HCT116 (cell line): Measurements from ENCODE around the gene THUMPD3. TPM values are rescaled to one million over a fixed set of nuclear protein-coding genes. Genes with fewer than 3 reads are reported as not detected.

Source experiments
- ATAC-seq: fragments of 200-7000 bp; cut with Tn5 transposase; 2 replicates; pipeline ENCODE4 v1.9.1; 2020; ENCODE audit warnings: mild to moderate bottlenecking, moderate library complexity
- BruUV-seq: library from RNA; stranded (reverse); fragments of 400-500 nt; replicated peaks from 2 replicates; lab custom pipeline; 2021; lab: Mats Ljungman, UMichigan
- CTCF ChIA-PET: fragments of 300-600 bp; sonication (Branson Sonifier 250); formaldehyde crosslinking; loops from one replicate; lab custom pipeline; 2021; ENCODE audit warnings: antibody characterized with exemption; lab: Charles Lee
- POLR2A ChIA-PET: fragments of 300-600, 350-600 bp; sonication (Branson Sonifier 250); formaldehyde crosslinking; loops from one replicate; lab custom pipeline; 2021; ENCODE audit warnings: antibody characterized with exemption; lab: Charles Lee
- RAD21 ChIA-PET, 2 experiments: fragments of 300-600 bp; sonication (Branson Sonifier 250); formaldehyde crosslinking; loops; one replicate each; lab custom pipeline; 2023; ENCODE audit warnings: low total read pairs in 2 of 2; ENCODE audit not compliant: uncharacterized antibody in 2 of 2, unreplicated experiment in 2 of 2, low non-redundant PET in 1 of 2; lab: Charles Lee
- DNase-seq: peaks from one replicate; pipeline ENCODE4 v3.0.0-alpha.2; 2010; ENCODE audit warnings: low read depth, low spot score
- H2AFZ ChIP-seq: fragments of 200-600 bp; shearing (Covaris generic), sonication (generic); 2 replicates; pipeline ENCODE4 v1.6.1; 2017; ENCODE audit warnings: low read depth, mixed run types, mixed read lengths, antibody characterized with exemption, low read length; ENCODE audit not compliant: poor library complexity, severe bottlenecking
- H3K27ac ChIP-seq: 2 replicates; pipeline ENCODE4 v1.5.1; 2012; ENCODE audit warnings: low read depth, low read length
- H3K27me3 ChIP-seq: fragments of 200-600 bp; sonication (generic); 2 replicates; pipeline ENCODE4 v1.6.1; 2016; ENCODE audit warnings: mixed run types, low read length, mixed read lengths; ENCODE audit not compliant: insufficient read depth
- H3K36me3 ChIP-seq, 2 experiments: fragments of 200-500 bp in 1 of 2; fragments of 200-600 bp in 1 of 2; sonication (Bioruptor generic) in 1 of 2; sonication (generic) in 1 of 2; 2 replicates each; pipeline versions ENCODE4 v1.5.1 to v1.6.1; 2014 to 2016; ENCODE audit warnings: low read length in 2 of 2, inconsistent platforms in 1 of 2, mixed read lengths in 1 of 2, mixed run types in 1 of 2; ENCODE audit not compliant: insufficient read depth in 2 of 2, control insufficient read depth in 1 of 2
- H3K4me1 ChIP-seq, 2 experiments: fragments of 200-600 bp in 1 of 2; sonication (generic) in 1 of 2; 2 replicates each; pipeline versions ENCODE4 v1.5.1 to v1.6.1; 2012 to 2017; ENCODE audit warnings: low read length in 2 of 2, inconsistent platforms in 1 of 2, mild to moderate bottlenecking in 1 of 2, mixed read lengths in 1 of 2, mixed run types in 1 of 2, moderate library complexity in 1 of 2; ENCODE audit not compliant: insufficient read depth in 2 of 2, control insufficient read depth in 1 of 2
- H3K4me2 ChIP-seq: fragments of 200-600 bp; sonication (generic); 2 replicates; pipeline ENCODE4 v1.6.1; 2017; ENCODE audit warnings: mixed run types, low read length, mixed read lengths
- H3K4me3 ChIP-seq, 2 experiments: fragments of 200-600 bp in 1 of 2; sonication (generic) in 1 of 2; replicated peaks in 1 of 2; 2 replicates each; pipeline ENCODE4 v1.5.1; 2011 to 2016; ENCODE audit warnings: low read length in 2 of 2, control low read depth in 1 of 2, low read depth in 1 of 2, mild to moderate bottlenecking in 1 of 2, mixed read lengths in 1 of 2, mixed run types in 1 of 2
- H3K79me2 ChIP-seq: fragments of 200-600 bp; sonication (generic); 2 replicates; pipeline ENCODE4 v1.6.1; 2017; ENCODE audit warnings: mild to moderate bottlenecking, mixed run types, low read length, moderate library complexity, mixed read lengths; ENCODE audit not compliant: insufficient read depth
- H3K9ac ChIP-seq: fragments of 200-600 bp; sonication (generic); 2 replicates; pipeline ENCODE4 v1.6.1; 2016; ENCODE audit warnings: low read length, mixed read lengths
- H3K9me2 ChIP-seq: fragments of 200-600 bp; sonication (generic), shearing (Covaris generic); 2 replicates; pipeline ENCODE4 v1.6.1; 2017; ENCODE audit warnings: mixed run types, mild to moderate bottlenecking, moderate library complexity; ENCODE audit not compliant: insufficient read depth
- H3K9me3 ChIP-seq, 2 experiments: fragments of 200-500 bp in 1 of 2; fragments of 200-600 bp in 1 of 2; sonication (Bioruptor generic) in 1 of 2; sonication (generic) in 1 of 2; 2 replicates each; pipeline ENCODE4 v1.6.1; 2014 to 2017; ENCODE audit warnings: low read length in 2 of 2, mixed read lengths in 2 of 2, inconsistent platforms in 1 of 2, low read depth in 1 of 2, mild to moderate bottlenecking in 1 of 2, mixed run types in 1 of 2, moderate library complexity in 1 of 2; ENCODE audit not compliant: control insufficient read depth in 1 of 2, insufficient read depth in 1 of 2
- H4K20me1 ChIP-seq: fragments of 200-600 bp; sonication (generic), shearing (Covaris generic); 2 replicates; pipeline ENCODE4 v1.6.1; 2017; ENCODE audit warnings: mixed run types, mild to moderate bottlenecking, moderate library complexity; ENCODE audit not compliant: insufficient read depth
- CBX3 ChIP-seq: IDR thresholded peaks from 2 replicates; pipeline ENCODE4 v1.6.1; 2012; ENCODE audit warnings: low read depth
- ELF1 ChIP-seq: IDR thresholded peaks from 2 replicates; pipeline ENCODE4 v1.6.1; 2012; ENCODE audit warnings: low read depth, borderline replicate concordance
- RAD21 ChIP-seq: IDR thresholded peaks from 2 replicates; pipeline ENCODE4 v1.6.1; 2012; ENCODE audit warnings: low read depth, mild to moderate bottlenecking
- YY1 ChIP-seq: IDR thresholded peaks from 2 replicates; pipeline ENCODE4 v1.6.1; 2011; ENCODE audit warnings: low read length, low read depth, moderate library complexity, mild to moderate bottlenecking; ENCODE audit not compliant: insufficient replicate concordance; ENCODE audit errors: extremely low read depth
- ZNF274 ChIP-seq: fragments of 200-500 bp; sonication (Bioruptor generic); IDR thresholded peaks from 2 replicates; pipeline ENCODE4 v1.6.1; 2014; ENCODE audit warnings: mild to moderate bottlenecking, low read depth, low read length, inconsistent platforms
- intact Hi-C: fragments of 100-400 bp; cut with micrococcal nuclease; formaldehyde crosslinking; loops from 2 replicates; pipeline ENCODE4 v1.10.0; 2022
- total RNA-seq: library from RNA; stranded (reverse); gene quantifications from one replicate; pipeline ENCODE4 v1.2.1, GENCODE V29; 2021; ENCODE audit not compliant: unreplicated experiment
- TF ChIP-seq, protein P1 (sequence below): IDR thresholded peaks from 2 replicates; pipeline ENCODE4 v1.6.1; 2012; ENCODE audit warnings: low read depth
- TF ChIP-seq, protein P2 (sequence below): IDR thresholded peaks from 2 replicates; pipeline ENCODE4 v1.6.1; 2012

THUMPD3 gene
- total RNA-seq, 1 experiment from 2014 or later: 79.5 TPM

DNA sequence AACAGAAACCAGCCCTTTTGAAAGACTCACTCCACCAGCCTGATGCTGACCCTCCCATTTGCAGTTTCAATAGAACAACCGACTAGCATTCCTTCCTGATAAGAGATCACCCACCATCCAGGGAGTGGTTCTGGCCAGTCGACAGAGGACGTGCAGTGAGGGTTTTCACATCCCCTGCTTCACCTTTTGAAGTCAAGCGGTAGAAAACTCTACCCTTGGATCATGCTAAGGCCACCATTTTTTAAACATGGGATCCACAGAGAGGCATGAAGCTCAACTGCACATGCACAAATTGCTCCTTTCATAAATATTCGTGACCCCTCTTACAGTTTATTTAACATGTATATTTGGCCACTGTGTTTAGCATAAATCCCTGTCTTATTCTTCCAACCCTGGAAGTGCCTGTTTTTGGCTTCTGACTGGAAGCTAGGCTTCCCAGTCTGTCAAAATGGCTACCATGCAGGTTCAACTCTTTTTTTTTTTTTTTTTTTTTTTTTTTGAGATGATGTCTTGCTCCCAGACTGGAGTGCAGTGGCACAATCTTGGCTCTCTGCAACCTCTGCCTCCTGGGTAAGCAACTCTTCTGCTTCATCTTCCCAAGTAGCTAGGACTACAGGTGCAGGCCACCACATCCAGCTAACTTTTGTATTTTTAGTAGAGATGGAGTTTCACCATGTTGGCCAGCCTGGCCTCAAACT, 1.0 kb upstream of the THUMPD3 start:
- POLR2A ChIA-PET: interaction anchor here (0.6 to 2.7 kb wide), 4 partner anchors 16 to 530 kb away, joined by 3 to 24 read pairs (median 3); partner anchors contain the start of gene SETD5
- peaks cover 15 to 22% of the 10 kb centered on the region in 2 experiments; a peak in 3 of 4 replicates for H3K36me3 ChIP-seq
- RAD21 ChIA-PET: interaction anchor here in 1 of 2 experiments (0.7 kb wide), 1 partner anchor 23 kb away, joined by 6 read pairs; no protein-coding TSS in a partner anchor
- CTCF ChIA-PET: interaction anchor here (0.9 to 3.4 kb wide), 2 partner anchors 9 to 143 kb away, joined by 3 to 16 read pairs; no protein-coding TSS in a partner anchor
- BruUV-seq: no TSS peak
- H4K20me1 ChIP-seq: no peaks in the 10 kb centered on the region
- peaks cover 57% of the 10 kb centered on the region for H3K79me2 ChIP-seq
- DNase-seq (no peak), ATAC-seq (no peak)
- TF ChIP-seq YY1: no peak
- TF ChIP-seq, protein P1, sequence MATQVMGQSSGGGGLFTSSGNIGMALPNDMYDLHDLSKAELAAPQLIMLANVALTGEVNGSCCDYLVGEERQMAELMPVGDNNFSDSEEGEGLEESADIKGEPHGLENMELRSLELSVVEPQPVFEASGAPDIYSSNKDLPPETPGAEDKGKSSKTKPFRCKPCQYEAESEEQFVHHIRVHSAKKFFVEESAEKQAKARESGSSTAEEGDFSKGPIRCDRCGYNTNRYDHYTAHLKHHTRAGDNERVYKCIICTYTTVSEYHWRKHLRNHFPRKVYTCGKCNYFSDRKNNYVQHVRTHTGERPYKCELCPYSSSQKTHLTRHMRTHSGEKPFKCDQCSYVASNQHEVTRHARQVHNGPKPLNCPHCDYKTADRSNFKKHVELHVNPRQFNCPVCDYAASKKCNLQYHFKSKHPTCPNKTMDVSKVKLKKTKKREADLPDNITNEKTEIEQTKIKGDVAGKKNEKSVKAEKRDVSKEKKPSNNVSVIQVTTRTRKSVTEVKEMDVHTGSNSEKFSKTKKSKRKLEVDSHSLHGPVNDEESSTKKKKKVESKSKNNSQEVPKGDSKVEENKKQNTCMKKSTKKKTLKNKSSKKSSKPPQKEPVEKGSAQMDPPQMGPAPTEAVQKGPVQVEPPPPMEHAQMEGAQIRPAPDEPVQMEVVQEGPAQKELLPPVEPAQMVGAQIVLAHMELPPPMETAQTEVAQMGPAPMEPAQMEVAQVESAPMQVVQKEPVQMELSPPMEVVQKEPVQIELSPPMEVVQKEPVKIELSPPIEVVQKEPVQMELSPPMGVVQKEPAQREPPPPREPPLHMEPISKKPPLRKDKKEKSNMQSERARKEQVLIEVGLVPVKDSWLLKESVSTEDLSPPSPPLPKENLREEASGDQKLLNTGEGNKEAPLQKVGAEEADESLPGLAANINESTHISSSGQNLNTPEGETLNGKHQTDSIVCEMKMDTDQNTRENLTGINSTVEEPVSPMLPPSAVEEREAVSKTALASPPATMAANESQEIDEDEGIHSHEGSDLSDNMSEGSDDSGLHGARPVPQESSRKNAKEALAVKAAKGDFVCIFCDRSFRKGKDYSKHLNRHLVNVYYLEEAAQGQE: no peak
- TF ChIP-seq RAD21: no peak
- TF ChIP-seq CBX3: no peak
- no peak for TF ChIP-seq ELF1
- TF ChIP-seq, protein P2, sequence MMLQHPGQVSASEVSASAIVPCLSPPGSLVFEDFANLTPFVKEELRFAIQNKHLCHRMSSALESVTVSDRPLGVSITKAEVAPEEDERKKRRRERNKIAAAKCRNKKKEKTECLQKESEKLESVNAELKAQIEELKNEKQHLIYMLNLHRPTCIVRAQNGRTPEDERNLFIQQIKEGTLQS: no peak
- no peak for TF ChIP-seq ZNF274
- H3K27ac ChIP-seq: peak overlapping the region; percentile 94; the same call in 1 of the 2 replicates
- no peaks in the 10 kb centered on the region for H3K9me3 ChIP-seq
- peak overlapping the region; percentile 86 for H3K9ac ChIP-seq
- peak overlapping the region; percentile 82 for H3K4me2 ChIP-seq
- H2AFZ ChIP-seq: no peak overlapping the region
- H3K4me1 ChIP-seq: peaks cover 4 to 13% of the 10 kb centered on the region in 2 experiments; a peak in 3 of 4 replicates
- peak overlapping the region; percentile 74 to 83 for H3K4me3 ChIP-seq
- no peaks in the 10 kb centered on the region for H3K9me2 ChIP-seq
- H3K27me3 ChIP-seq: no peaks in the 10 kb centered on the region
- intact Hi-C loops: loop anchor here (2.0 kb wide), 1 partner anchor 61 kb away; no protein-coding TSS in a partner anchor
